Activated T-helper 17 cell treated with anti-CD3 and anti-CD28 coated beads, Interleukin-2, amount 50 U/mL, for 72 hours (primary cell): ENCODE data around the gene PPT1. TPM values are rescaled to one million over a fixed set of nuclear protein-coding genes. Genes with fewer than 3 reads are reported as not detected.
"Not testable (repeated sequence)": the region's sequence is repeated elsewhere in the genome, so short reads cannot be mapped to it uniquely, and the experiment has no call there.

Source experiments
- ATAC-seq: fragments of 150-1000 bp; cut with Tn5 transposase; replicated peaks from 2 replicates; pipeline ENCODE4 v1.10.0; 2021; ENCODE audit warnings: mild to moderate bottlenecking, moderate library complexity
- H3K27ac Mint-ChIP-seq: one replicate; pipeline ENCODE4 v1.8.0; 2022; ENCODE audit warnings: mixed read lengths
- H3K27me3 Mint-ChIP-seq: one replicate; pipeline ENCODE4 v1.8.0; 2022; ENCODE audit warnings: mixed read lengths
- H3K36me3 Mint-ChIP-seq: one replicate; pipeline ENCODE4 v1.8.0; 2022; ENCODE audit warnings: low read depth, mild to moderate bottlenecking, mixed read lengths
- H3K4me1 Mint-ChIP-seq: one replicate; pipeline ENCODE4 v1.8.0; 2022; ENCODE audit warnings: mixed read lengths
- H3K4me3 Mint-ChIP-seq: one replicate; pipeline ENCODE4 v1.8.0; 2022; ENCODE audit warnings: mild to moderate bottlenecking, mixed read lengths
- H3K9me3 Mint-ChIP-seq: one replicate; pipeline ENCODE4 v1.8.0; 2022; ENCODE audit warnings: mixed read lengths
- total RNA-seq, 2 donors: library from RNA; stranded (reverse); gene quantifications; one replicate each; pipeline ENCODE4 v1.2.3, GENCODE V29; 2022

PPT1 gene
- total RNA-seq, 2 donors from 2014 or later, result 56.1 to 107 TPM

- not testable (repeated sequence) for ATAC-seq, H3K4me3 Mint-ChIP-seq, H3K27me3 Mint-ChIP-seq, H3K27ac Mint-ChIP-seq, H3K9me3 Mint-ChIP-seq
- H3K36me3 Mint-ChIP-seq, result peaks cover 28% of the 10 kb centered on the region
- H3K4me1 Mint-ChIP-seq, result peaks cover 21% of the 10 kb centered on the region
Observed at GRCh38 chr1:40037254-40037653, 59.8 kb downstream of the PPT1 start.

GRCh38 chr1:40036574-40036973, 60.5 kb downstream of the PPT1 start:
- ATAC-seq, result no peak

GRCh38 chr1:40034869-40035268, 62.2 kb downstream of the PPT1 start:
- Mint-ChIP-seq H3K9me3 (no peaks in the 10 kb centered on the region), H3K4me1 (peaks cover 18% of the 10 kb centered on the region), H3K36me3 (peaks cover 4% of the 10 kb centered on the region), H3K27me3 (no peaks in the 10 kb centered on the region), H3K27ac (peak overlapping the region; percentile 87), H3K4me3 (peak overlapping the region; percentile 63)
- ATAC-seq, result no peak

More at GRCh38 chr1:40036574-40036973, 60.5 kb downstream of the PPT1 start:
- H3K4me1 Mint-ChIP-seq, result peaks cover 18% of the 10 kb centered on the region
- no peak overlapping the region for H3K27ac Mint-ChIP-seq
- no peaks in the 10 kb centered on the region for H3K27me3 Mint-ChIP-seq
- H3K9me3 Mint-ChIP-seq, result no peaks in the 10 kb centered on the region
- no peak overlapping the region for H3K4me3 Mint-ChIP-seq
- peaks cover 21% of the 10 kb centered on the region for H3K36me3 Mint-ChIP-seq

GRCh38 chr1:40032240-40032891, 64.7 kb downstream of the PPT1 start:
- Mint-ChIP-seq H3K9me3 (no peaks in the 10 kb centered on the region), H3K27me3 (no peaks in the 10 kb centered on the region), H3K36me3 (no peaks in the 10 kb centered on the region), H3K4me3 (peak overlapping the region; percentile 12), H3K27ac (no peak overlapping the region), H3K4me1 (peaks cover 16% of the 10 kb centered on the region)
- peak; percentile 79 for ATAC-seq

GRCh38 chr1:40030528-40031135, 66.4 kb downstream of the PPT1 start:
- Mint-ChIP-seq H3K27me3 (no peaks in the 10 kb centered on the region), H3K4me3 (no peak overlapping the region), H3K4me1 (peaks cover 16% of the 10 kb centered on the region), H3K27ac (no peak overlapping the region), H3K9me3 (no peaks in the 10 kb centered on the region), H3K36me3 (no peaks in the 10 kb centered on the region)
- no peak for ATAC-seq

- ATAC-seq, result no peak
- Mint-ChIP-seq H3K36me3 (no peaks in the 10 kb centered on the region), H3K4me1 (peaks cover 16% of the 10 kb centered on the region), H3K27me3 (no peaks in the 10 kb centered on the region), H3K4me3 (no peak overlapping the region), H3K9me3 (no peaks in the 10 kb centered on the region), H3K27ac (no peak overlapping the region)
Observed at GRCh38 chr1:40029608-40030007, 67.4 kb downstream of the PPT1 start.

GRCh38 chr1:40027647-40028046, 69.4 kb downstream of the PPT1 start:
- H3K9me3 Mint-ChIP-seq, result no peaks in the 10 kb centered on the region
- H3K36me3 Mint-ChIP-seq, result no peaks in the 10 kb centered on the region
- no peak for ATAC-seq
- H3K4me3 Mint-ChIP-seq, result no peak overlapping the region
- no peak overlapping the region for H3K27ac Mint-ChIP-seq
- peaks cover 10% of the 10 kb centered on the region for H3K4me1 Mint-ChIP-seq
- H3K27me3 Mint-ChIP-seq, result no peaks in the 10 kb centered on the region

GRCh38 chr1:40024671-40025070, 72.4 kb downstream of the PPT1 start:
- Mint-ChIP-seq H3K27me3 (no peaks in the 10 kb centered on the region), H3K4me1 (peaks cover 3% of the 10 kb centered on the region), H3K4me3 (no peak overlapping the region), H3K9me3 (no peaks in the 10 kb centered on the region), H3K27ac (no peak overlapping the region), H3K36me3 (no peaks in the 10 kb centered on the region)
- ATAC-seq, result no peak

- H3K9me3 Mint-ChIP-seq, result no peaks in the 10 kb centered on the region
- H3K36me3 Mint-ChIP-seq, result no peaks in the 10 kb centered on the region
- no peaks in the 10 kb centered on the region for H3K27me3 Mint-ChIP-seq
- H3K4me1 Mint-ChIP-seq, result no peaks in the 10 kb centered on the region
- no peak overlapping the region for H3K4me3 Mint-ChIP-seq
- no peak overlapping the region for H3K27ac Mint-ChIP-seq
- no peak for ATAC-seq
Observed at GRCh38 chr1:40023379-40023944, 73.6 kb downstream of the PPT1 start.

Other genes with a start within 250 kb of the PPT1 start
- 10 to 100 TPM; 33.6 to 41.0 TPM for gene TRIT1, start 213.7 kb downstream of the PPT1 start, total RNA-seq
- gene MYCL, start 195.3 kb downstream of the PPT1 start, total RNA-seq, result under 1 TPM in 1 of 2 donors, not detected in 1; 0.09 TPM
- 10 to 100 TPM in 1 of 2 donors, 1 to 10 TPM in 1; 8.1 to 10.3 TPM for gene MFSD2A, start 142.1 kb downstream of the PPT1 start, total RNA-seq
- gene CAP1, start 56.5 kb downstream of the PPT1 start, total RNA-seq, result 100 to 1,000 TPM; 405 to 687 TPM
- gene RLF, start 64.1 kb upstream of the PPT1 start, total RNA-seq, result 10 to 100 TPM; 16.5 to 50.9 TPM
- under 1 TPM in 1 of 2 donors, not detected in 1; 0.50 TPM for gene TMCO2, start 150.7 kb upstream of the PPT1 start, total RNA-seq
- gene ZMPSTE24, start 161.0 kb upstream of the PPT1 start, total RNA-seq, result 10 to 100 TPM; 26.1 to 36.4 TPM
- 10 to 100 TPM in 1 of 2 donors, 1 to 10 TPM in 1; 7.5 to 18.9 TPM for gene COL9A2, start 220.0 kb upstream of the PPT1 start, total RNA-seq